Neural cell (in vitro differentiated cells): ENCODE data around the gene GDE1.

ENCODE experiments used
- EP300 ChIP-seq: fragments of 450-650 bp; conservative IDR thresholded peaks from 2 replicates; pipeline ENCODE4 v1.6.1; 2014; ENCODE audit warnings: antibody characterized with exemption, mild to moderate bottlenecking, moderate library complexity; ENCODE audit not compliant: poor library complexity, severe bottlenecking
- EZH2 ChIP-seq: fragments of 200-600, 300-800 bp; shearing (Covaris generic), sonication (generic); IDR thresholded peaks from 2 replicates; pipeline ENCODE4 v1.6.1; 2014; ENCODE audit warnings: antibody characterized with exemption, low read length, borderline replicate concordance, mild to moderate bottlenecking; ENCODE audit not compliant: insufficient read depth, poor library complexity, severe bottlenecking
- POLR2AphosphoS5 ChIP-seq: IDR thresholded peaks from 2 replicates; pipeline ENCODE4 v1.6.1; 2012
- SMC3 ChIP-seq: fragments of 450-650 bp; conservative IDR thresholded peaks from 2 replicates; pipeline ENCODE4 v1.6.1; 2014; ENCODE audit warnings: antibody characterized with exemption, mild to moderate bottlenecking, moderate library complexity; ENCODE audit not compliant: poor library complexity
- TAF1 ChIP-seq: IDR thresholded peaks from 2 replicates; pipeline ENCODE4 v1.6.1; 2012; ENCODE audit warnings: low read depth
- TF ChIP-seq, protein P1 (sequence below): fragments of 450-650 bp; IDR thresholded peaks from 2 replicates; pipeline ENCODE4 v1.5.1; 2014; ENCODE audit warnings: antibody characterized with exemption, mild to moderate bottlenecking, moderate library complexity; ENCODE audit not compliant: poor library complexity, severe bottlenecking
- TF ChIP-seq, protein P2 (sequence below): IDR thresholded peaks from 2 replicates; pipeline ENCODE4 v1.6.1; 2012; ENCODE audit warnings: borderline replicate concordance

DNA sequence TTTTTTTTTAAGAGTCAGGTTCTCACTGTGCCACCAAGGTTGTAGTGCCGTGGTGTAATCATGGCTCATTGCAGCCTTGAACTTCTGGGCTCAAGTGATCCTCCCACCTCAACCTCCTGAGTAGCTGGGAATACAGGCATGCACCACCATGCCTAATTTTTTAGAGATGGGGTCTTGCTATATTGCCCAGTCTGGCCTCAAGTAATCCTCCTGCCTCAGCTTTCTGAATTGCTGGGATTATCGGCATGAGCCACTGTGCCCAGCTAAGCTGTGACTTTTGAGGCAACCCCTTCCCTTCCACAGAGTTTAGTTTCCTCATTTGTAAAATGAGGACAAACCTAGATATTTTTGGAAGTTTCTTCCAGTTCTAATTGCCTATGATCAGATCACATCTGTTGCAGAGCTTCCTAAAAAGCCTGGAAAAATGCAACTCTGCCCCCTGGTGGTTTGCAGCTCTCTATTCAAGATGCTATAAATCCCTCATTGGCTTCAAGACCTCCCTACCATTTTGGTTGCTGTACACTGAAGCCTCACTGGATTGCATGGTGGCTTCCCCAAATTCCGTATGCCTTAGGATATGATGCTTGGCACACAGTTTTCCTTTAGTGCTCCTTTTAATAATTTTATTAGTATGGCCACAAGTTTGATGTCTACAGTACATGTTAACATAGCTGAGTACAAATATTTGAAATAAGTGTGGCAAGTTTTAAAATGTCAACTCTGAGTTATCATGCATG is 19.3 kb downstream of the GDE1 start:
- TF ChIP-seq, protein P1, sequence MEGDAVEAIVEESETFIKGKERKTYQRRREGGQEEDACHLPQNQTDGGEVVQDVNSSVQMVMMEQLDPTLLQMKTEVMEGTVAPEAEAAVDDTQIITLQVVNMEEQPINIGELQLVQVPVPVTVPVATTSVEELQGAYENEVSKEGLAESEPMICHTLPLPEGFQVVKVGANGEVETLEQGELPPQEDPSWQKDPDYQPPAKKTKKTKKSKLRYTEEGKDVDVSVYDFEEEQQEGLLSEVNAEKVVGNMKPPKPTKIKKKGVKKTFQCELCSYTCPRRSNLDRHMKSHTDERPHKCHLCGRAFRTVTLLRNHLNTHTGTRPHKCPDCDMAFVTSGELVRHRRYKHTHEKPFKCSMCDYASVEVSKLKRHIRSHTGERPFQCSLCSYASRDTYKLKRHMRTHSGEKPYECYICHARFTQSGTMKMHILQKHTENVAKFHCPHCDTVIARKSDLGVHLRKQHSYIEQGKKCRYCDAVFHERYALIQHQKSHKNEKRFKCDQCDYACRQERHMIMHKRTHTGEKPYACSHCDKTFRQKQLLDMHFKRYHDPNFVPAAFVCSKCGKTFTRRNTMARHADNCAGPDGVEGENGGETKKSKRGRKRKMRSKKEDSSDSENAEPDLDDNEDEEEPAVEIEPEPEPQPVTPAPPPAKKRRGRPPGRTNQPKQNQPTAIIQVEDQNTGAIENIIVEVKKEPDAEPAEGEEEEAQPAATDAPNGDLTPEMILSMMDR, result peak; percentile 70
- TF ChIP-seq, protein P2, sequence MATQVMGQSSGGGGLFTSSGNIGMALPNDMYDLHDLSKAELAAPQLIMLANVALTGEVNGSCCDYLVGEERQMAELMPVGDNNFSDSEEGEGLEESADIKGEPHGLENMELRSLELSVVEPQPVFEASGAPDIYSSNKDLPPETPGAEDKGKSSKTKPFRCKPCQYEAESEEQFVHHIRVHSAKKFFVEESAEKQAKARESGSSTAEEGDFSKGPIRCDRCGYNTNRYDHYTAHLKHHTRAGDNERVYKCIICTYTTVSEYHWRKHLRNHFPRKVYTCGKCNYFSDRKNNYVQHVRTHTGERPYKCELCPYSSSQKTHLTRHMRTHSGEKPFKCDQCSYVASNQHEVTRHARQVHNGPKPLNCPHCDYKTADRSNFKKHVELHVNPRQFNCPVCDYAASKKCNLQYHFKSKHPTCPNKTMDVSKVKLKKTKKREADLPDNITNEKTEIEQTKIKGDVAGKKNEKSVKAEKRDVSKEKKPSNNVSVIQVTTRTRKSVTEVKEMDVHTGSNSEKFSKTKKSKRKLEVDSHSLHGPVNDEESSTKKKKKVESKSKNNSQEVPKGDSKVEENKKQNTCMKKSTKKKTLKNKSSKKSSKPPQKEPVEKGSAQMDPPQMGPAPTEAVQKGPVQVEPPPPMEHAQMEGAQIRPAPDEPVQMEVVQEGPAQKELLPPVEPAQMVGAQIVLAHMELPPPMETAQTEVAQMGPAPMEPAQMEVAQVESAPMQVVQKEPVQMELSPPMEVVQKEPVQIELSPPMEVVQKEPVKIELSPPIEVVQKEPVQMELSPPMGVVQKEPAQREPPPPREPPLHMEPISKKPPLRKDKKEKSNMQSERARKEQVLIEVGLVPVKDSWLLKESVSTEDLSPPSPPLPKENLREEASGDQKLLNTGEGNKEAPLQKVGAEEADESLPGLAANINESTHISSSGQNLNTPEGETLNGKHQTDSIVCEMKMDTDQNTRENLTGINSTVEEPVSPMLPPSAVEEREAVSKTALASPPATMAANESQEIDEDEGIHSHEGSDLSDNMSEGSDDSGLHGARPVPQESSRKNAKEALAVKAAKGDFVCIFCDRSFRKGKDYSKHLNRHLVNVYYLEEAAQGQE, result no peak
- TF ChIP-seq TAF1, result no peak
- TF ChIP-seq EP300, result no peak
- TF ChIP-seq SMC3, result peak; percentile 74
- no peak for TF ChIP-seq EZH2
- TF ChIP-seq POLR2AphosphoS5, result no peak
